Kidney epithelial cell (primary cell): Measurements from ENCODE around the gene MKLN1. TPM values are rescaled to one million over a fixed set of nuclear protein-coding genes. Genes with fewer than 3 reads are reported as not detected.

Experiments used
- DNase-seq: peaks from one replicate; pipeline ENCODE4 v3.0.0-alpha.2; 2010; ENCODE audit warnings: low read depth
- H3K27me3 ChIP-seq: 2 replicates; pipeline ENCODE4 v1.6.0; 2011; ENCODE audit warnings: low read length; ENCODE audit not compliant: control insufficient read depth, insufficient read depth
- H3K36me3 ChIP-seq: 2 replicates; pipeline ENCODE4 v1.5.1; 2011; ENCODE audit warnings: low read length; ENCODE audit not compliant: control insufficient read depth, insufficient read depth
- H3K4me3 ChIP-seq: 2 replicates; pipeline ENCODE4 v1.5.1; 2011; ENCODE audit warnings: low read depth, mild to moderate bottlenecking, control low read depth, low read length
- total RNA-seq: library from RNA; depleted of rRNA; stranded (reverse); fragments of >200 nt; gene quantifications from 2 replicates; pipeline ENCODE4 v1.2.3, GENCODE V29; 2015
- TF ChIP-seq, protein P1 (sequence below): IDR thresholded peaks from 2 replicates; pipeline ENCODE4 v1.5.1; 2011; ENCODE audit warnings: mild to moderate bottlenecking, moderate library complexity, low read length, control low read depth, inconsistent platforms; ENCODE audit not compliant: insufficient read depth, poor library complexity, severe bottlenecking

The MKLN1 gene
- total RNA-seq, 1 donor from 2014 or later = 18.8 TPM

DNA sequence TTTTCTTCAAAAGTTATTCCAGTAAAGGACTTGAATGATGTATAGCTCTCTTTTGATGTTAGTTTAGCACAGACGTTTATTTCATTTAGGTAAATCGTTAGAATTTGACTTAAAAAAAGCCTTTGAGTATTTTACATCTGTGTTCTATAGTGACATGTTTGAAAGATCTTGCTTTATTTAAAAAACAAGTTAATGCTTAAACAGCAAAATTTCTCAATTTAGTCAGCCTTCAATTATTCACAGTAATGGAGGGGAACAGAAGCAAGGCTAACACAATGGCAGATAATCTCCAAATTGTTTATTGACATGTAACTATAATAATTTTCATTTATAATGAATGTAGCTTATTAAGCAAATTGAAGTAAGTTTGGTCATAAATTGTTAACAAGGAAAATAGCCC is 63.5 kb downstream of the MKLN1 start:
- no peak for DNase-seq
- TF ChIP-seq, protein P1, sequence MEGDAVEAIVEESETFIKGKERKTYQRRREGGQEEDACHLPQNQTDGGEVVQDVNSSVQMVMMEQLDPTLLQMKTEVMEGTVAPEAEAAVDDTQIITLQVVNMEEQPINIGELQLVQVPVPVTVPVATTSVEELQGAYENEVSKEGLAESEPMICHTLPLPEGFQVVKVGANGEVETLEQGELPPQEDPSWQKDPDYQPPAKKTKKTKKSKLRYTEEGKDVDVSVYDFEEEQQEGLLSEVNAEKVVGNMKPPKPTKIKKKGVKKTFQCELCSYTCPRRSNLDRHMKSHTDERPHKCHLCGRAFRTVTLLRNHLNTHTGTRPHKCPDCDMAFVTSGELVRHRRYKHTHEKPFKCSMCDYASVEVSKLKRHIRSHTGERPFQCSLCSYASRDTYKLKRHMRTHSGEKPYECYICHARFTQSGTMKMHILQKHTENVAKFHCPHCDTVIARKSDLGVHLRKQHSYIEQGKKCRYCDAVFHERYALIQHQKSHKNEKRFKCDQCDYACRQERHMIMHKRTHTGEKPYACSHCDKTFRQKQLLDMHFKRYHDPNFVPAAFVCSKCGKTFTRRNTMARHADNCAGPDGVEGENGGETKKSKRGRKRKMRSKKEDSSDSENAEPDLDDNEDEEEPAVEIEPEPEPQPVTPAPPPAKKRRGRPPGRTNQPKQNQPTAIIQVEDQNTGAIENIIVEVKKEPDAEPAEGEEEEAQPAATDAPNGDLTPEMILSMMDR = no peak
- H3K36me3 ChIP-seq = no peaks in the 10 kb centered on the region
- H3K27me3 ChIP-seq = no peaks in the 10 kb centered on the region
- no peak overlapping the region for H3K4me3 ChIP-seq

DNA sequence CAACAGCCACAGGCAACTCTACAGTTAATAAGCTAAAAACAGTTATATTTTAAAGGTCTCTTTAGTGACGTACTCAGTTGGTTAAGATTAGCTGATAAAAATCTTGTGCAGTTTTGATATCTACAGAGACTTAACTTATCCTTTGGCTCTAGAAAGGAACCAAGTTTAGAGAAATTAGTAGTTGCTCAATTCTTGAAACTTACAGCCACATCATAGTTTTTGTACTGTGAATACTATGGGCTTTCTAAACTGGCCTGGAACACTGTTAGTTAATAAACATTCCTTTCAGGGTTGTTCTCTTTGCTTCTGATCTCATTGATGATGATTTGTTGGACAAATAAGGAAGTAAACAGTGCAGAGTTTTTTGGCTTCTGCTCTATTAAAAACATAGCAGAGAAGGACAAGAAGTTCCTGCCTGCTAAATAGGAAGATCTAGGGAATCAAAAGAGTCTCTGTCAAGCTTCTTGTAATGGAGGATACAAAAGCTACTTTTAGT is 73.1 kb downstream of the MKLN1 start:
- Histone ChIP-seq H3K36me3 (no peaks in the 10 kb centered on the region), H3K27me3 (no peaks in the 10 kb centered on the region), H3K4me3 (no peak overlapping the region)
- TF ChIP-seq, protein P1 = no peak
- no peak for DNase-seq

DNA sequence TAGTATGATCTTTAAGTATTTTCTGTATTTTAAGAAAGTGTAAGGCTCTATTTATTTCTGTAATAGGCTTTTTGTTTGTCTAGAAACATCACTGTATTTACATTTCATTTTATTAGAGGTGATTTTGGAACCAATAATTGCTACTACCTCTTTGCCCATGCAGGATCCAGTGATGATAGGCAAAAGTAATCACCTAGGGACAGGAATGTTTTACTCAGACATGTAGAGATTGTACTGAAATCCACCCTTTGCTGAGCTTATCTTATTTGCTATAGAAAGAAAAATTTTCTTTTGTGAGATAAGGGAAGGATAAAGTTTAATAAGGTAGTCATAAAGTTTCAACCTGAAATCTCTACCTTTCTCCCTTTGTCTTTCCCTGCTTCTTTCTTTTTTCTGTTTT is 73.5 kb downstream of the MKLN1 start:
- DNase-seq = no peak
- TF ChIP-seq, protein P1 = no peak
- Histone ChIP-seq H3K36me3 (no peaks in the 10 kb centered on the region), H3K27me3 (no peaks in the 10 kb centered on the region), H3K4me3 (no peak overlapping the region)

DNA sequence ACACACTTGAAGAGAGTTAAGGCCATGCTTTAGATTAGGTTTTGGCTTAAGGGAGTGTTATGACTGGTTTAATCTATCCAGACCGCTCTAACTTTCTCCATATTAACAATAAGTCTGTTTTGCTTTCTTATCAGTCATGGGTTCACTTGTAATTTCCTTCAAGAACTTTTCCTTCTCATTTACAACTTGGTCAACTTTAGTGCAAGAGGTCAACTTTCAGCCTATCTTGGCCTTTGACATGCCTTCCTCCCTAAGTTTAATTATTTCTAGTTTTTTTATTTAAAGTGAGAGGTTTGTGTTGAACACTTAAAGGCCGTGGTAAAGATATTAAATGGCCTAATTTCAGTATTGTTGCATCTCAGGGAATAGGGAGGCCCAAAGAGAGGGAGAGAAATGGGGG is 75.6 kb downstream of the MKLN1 start:
- H3K4me3 ChIP-seq = no peak overlapping the region
- no peaks in the 10 kb centered on the region for H3K36me3 ChIP-seq
- no peak for DNase-seq
- TF ChIP-seq, protein P1 = no peak
- no peaks in the 10 kb centered on the region for H3K27me3 ChIP-seq

DNA sequence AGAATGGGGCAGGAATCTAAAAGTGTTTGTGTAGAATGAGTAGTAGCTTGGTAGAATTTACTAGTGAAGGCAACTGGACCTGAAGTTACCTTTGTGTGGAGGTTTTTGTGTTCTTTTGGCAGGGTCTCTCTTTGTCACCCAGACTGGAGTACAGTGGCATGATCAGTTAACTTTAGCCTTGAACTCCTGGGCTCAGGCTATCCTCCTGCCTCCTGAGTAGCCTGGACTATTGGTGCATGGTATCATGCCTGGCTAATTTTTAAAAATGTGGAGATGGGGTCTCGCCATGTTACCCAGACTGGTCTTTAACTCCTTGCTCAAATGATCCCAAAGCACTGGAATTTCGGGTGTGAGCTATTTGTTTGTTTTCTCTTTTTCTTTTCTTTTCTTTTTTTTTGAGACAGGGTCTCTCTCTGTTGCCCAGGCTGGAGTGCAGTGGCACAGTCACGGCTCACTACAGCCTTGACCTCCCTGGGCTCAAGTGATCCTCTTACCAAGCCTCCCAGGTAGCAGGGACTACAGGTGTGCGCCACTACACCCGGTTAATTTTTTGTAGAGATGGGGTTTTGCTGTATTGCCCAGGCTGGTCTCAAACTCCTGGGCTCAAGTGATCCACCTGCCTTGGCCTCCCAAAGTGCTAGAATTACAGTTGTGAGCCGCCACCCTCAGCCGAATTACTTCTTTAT is 76.7 kb downstream of the MKLN1 start:
- TF ChIP-seq, protein P1 = no peak
- Histone ChIP-seq H3K36me3 (no peaks in the 10 kb centered on the region), H3K4me3 (no peak overlapping the region), H3K27me3 (no peaks in the 10 kb centered on the region)
- DNase-seq = no peak

DNA sequence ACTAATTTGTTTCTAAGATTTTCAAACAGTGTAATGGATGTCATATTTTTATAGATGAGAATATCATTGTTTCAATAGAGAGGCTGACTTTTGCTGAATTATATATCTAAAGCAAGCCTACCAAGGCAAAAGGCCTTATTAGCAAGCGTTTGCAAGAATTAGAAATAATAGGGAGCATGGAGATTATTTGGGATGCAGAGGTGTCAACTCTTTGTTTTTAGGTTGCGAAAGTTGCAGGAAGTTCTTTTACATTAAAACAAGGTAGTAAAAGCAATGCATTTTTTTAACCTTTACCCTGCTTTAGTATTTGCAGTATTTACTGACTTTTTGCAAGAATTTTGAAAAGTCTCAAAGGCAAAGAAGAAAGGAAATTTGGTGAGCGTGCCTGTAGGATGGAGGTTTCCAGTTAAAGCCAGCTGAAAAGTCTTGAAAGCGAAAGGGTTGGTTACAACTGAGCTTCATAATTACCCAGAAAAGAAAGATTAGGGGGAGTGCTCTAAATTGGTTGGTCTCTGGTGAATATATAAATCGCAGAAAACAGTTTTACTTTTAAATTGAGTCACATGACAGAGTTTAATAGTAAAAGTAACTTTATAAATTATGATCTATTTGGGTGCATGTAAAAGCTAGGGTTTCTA is 81.6 kb downstream of the MKLN1 start:
- Histone ChIP-seq H3K27me3 (no peaks in the 10 kb centered on the region), H3K36me3 (no peaks in the 10 kb centered on the region), H3K4me3 (no peak overlapping the region)
- TF ChIP-seq, protein P1 = no peak
- no peak for DNase-seq
